Measurements from ENCODE around the gene CAMKMT.

DNA sequence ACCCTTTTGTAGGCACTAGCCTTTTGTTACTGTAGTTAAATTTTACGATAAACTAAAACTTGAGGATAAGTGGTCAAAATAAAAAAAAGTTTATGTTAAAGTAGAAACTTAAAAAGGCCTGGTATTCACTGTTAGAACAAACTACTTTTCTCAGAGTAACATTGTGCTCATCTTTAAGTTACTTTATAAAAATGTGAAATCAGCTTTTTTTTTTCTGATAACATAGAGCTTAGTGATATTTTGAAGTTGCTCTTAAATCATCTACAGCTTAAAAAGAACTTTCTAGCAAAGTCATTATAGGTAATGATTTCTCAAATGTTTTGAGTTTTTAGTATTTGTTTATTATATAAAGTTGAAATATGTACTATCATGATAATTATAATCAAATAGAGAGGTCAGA, 125.3 kb downstream of the CAMKMT start:
- TF ChIP-seq ZNF274 (IDR thresholded peaks at IDR 0.05; ENCODE audit: low read depth, low read length) (no peak), YY1 (IDR thresholded peaks at IDR 0.05; ENCODE audit: insufficient read depth, insufficient read length) (no peak)

Data from NT2/D1 (cell line).